ENCODE data around the gene FYB2. TPM values are rescaled to one million over a fixed set of nuclear protein-coding genes. Genes with fewer than 3 reads are reported as not detected.

FYB2 gene
- total RNA-seq, 1 experiment from 2014 or later: 0.48 TPM

DNA sequence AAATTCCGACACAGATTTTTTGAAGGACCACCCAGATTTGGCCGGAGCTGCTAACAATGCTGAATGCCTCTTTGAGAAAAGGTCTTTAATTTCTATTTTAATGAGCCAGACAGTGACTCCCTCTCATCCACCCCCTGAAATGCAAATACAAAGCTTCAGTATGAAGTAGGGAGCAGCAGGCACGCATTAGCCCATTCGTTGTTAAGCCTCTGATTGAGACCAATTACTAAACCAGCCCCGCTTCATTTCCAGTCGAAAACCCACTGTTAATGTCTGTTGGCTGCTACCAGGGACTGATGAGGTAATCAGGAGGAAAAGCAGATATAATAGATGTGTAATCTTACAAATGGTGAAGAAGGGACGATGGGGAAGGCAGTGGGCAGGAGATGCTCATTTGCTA is 30.5 kb upstream of the FYB2 start:
- DNase-seq: no peak

More for the DNA sequence above, 30.5 kb upstream of the FYB2 start:
- Histone ChIP-seq H2AFZ (ENCODE audit: low read length) (no peak overlapping the region), H2BK120ac (ENCODE audit: low read depth, low read length, poor library complexity, severe bottlenecking) (no peak overlapping the region), H3K79me2 (ENCODE audit: insufficient read depth, low read length) (no peaks in the 10 kb centered on the region), H4K20me1 (ENCODE audit: control insufficient read depth, insufficient read depth, insufficient read length) (no peaks in the 10 kb centered on the region), H2BK5ac (ENCODE audit: insufficient read length, low read length) (no peak overlapping the region), H3K4me1 (ENCODE audit: insufficient read depth, low read length) (no peaks in the 10 kb centered on the region), H3K9me3 (ENCODE audit: control insufficient read depth, low read depth, low read length) (no peaks in the 10 kb centered on the region), H3K23me2 (ENCODE audit: insufficient read length, low read depth, low read length, poor library complexity, severe bottlenecking) (no peaks in the 10 kb centered on the region), H4K8ac (replicated peaks; ENCODE audit: insufficient read length, low read depth, low read length) (no peak overlapping the region), H3K9ac (ENCODE audit: extremely low read depth, insufficient read length, low read length) (no peak overlapping the region), H3K18ac (ENCODE audit: insufficient read length, low read depth, low read length) (no peak overlapping the region), H4K5ac (ENCODE audit: insufficient read length, low read depth, low read length) (no peak overlapping the region), H3K27me3 (ENCODE audit: insufficient read depth, low read length) (no peaks in the 10 kb centered on the region), H3K79me1 (ENCODE audit: insufficient read depth, low read depth, low read length, poor library complexity, severe bottlenecking) (no peaks in the 10 kb centered on the region), H2AK5ac (ENCODE audit: insufficient read length, low read length) (no peak overlapping the region), H2BK20ac (ENCODE audit: low read depth, low read length, poor library complexity, severe bottlenecking) (no peak overlapping the region), H3K56ac (ENCODE audit: insufficient read length, low read depth, low read length) (no peak overlapping the region), H4K91ac (ENCODE audit: insufficient read length, low read depth, low read length) (no peak overlapping the region), H2BK12ac (ENCODE audit: insufficient read length, low read depth, low read length) (no peak overlapping the region), H3K4me2 (ENCODE audit: insufficient read depth, insufficient read length, low read length) (no peak overlapping the region), H3K23ac (ENCODE audit: insufficient read length, low read depth, low read length) (no peak overlapping the region), H3T11ph (ENCODE audit: low read length) (no peak overlapping the region), H3K14ac (ENCODE audit: insufficient read depth, low read length) (no peak overlapping the region), H2BK15ac (ENCODE audit: low read depth, low read length) (no peak overlapping the region), H3K27ac (ENCODE audit: insufficient read length, low read depth, low read length) (no peak overlapping the region), H3K4ac (ENCODE audit: low read depth, low read length) (no peak overlapping the region)
- WGBS (ENCODE audit: extremely low coverage, insufficient read length, low lambda C conversion rate): no CpG with 5 or more reads among the region's 7 CpGs
- Mint-ChIP-seq H3K27ac (no peak overlapping the region), H3K36me3 (ENCODE audit: insufficient read depth in 1 of 3, low read depth in 3 of 3) (peaks cover 0 to 5% (median 0%) of the 10 kb centered on the region in 3 experiments; a peak in 1 of 7 replicates), H3K9me3 (peaks cover 0 to 5% of the 10 kb centered on the region in 2 experiments; a peak in 1 of 5 replicates), H3K27me3 (ENCODE audit: low read depth) (peaks cover 19% of the 10 kb centered on the region), H3K4me1 (peaks cover 11 to 31% of the 10 kb centered on the region in 2 experiments), H3K4me3 (no peak overlapping the region)
- TF ChIP-seq CTCF (conservative IDR thresholded peaks at IDR 0.05): no peak

Data from H9 (cell line).